Progenitor cell of endocrine pancreas (in vitro differentiated cells): ENCODE measurements around the gene CYTH4. TPM values are rescaled to one million over a fixed set of nuclear protein-coding genes. Genes with fewer than 3 reads are reported as not detected.

Experiments
- DNase-seq: peaks from one replicate; pipeline ENCODE4 v3.0.0; 2021; ENCODE audit warnings: low spot score; ENCODE audit not compliant: unreplicated experiment
- H3K27ac Mint-ChIP-seq: 2 replicates; pipeline ENCODE4 v1.8.0; 2021; ENCODE audit warnings: mild to moderate bottlenecking, moderate library complexity, mixed read lengths
- H3K27me3 Mint-ChIP-seq: 2 replicates; pipeline ENCODE4 v1.8.0; 2021; ENCODE audit warnings: mixed read lengths
- H3K36me3 Mint-ChIP-seq: 2 replicates; pipeline ENCODE4 v1.8.0; 2022; ENCODE audit warnings: mixed read lengths; ENCODE audit not compliant: insufficient read depth
- H3K4me1 Mint-ChIP-seq: 2 replicates; pipeline ENCODE4 v1.8.0; 2021; ENCODE audit warnings: low read depth, mixed read lengths
- H3K4me3 Mint-ChIP-seq: 2 replicates; pipeline ENCODE4 v1.8.0; 2021; ENCODE audit warnings: low read depth, mild to moderate bottlenecking, moderate library complexity, mixed read lengths
- H3K9me3 Mint-ChIP-seq: 2 replicates; pipeline ENCODE4 v1.8.0; 2021; ENCODE audit warnings: low read depth, mixed read lengths
- CTCF ChIP-seq: fragments of 200-600 bp; sonication (generic); IDR thresholded peaks from one replicate; pipeline ENCODE4 v1.5.0; 2021; ENCODE audit warnings: antibody characterized with exemption, mild to moderate bottlenecking; ENCODE audit not compliant: unreplicated experiment
- total RNA-seq: library from RNA; stranded (reverse); gene quantifications from 2 replicates; pipeline ENCODE4 v1.2.1, GENCODE V29; 2021

Gene CYTH4
- total RNA-seq, 1 donor from 2014 or later, result not detected

GRCh38 chr22:37289156-37289735 lies 6.9 kb downstream of the CYTH4 start:
- H3K9me3 Mint-ChIP-seq, result peaks cover 4% of the 10 kb centered on the region
- DNase-seq, result no peak
- peaks cover 37% of the 10 kb centered on the region for H3K27me3 Mint-ChIP-seq
- no peak overlapping the region for H3K27ac Mint-ChIP-seq
- no peaks in the 10 kb centered on the region for H3K36me3 Mint-ChIP-seq
- TF ChIP-seq CTCF, result no peak
- H3K4me1 Mint-ChIP-seq, result no peaks in the 10 kb centered on the region
- no peak overlapping the region for H3K4me3 Mint-ChIP-seq

- TF ChIP-seq CTCF, result no peak
- H3K27ac Mint-ChIP-seq, result no peak overlapping the region
- no peaks in the 10 kb centered on the region for H3K36me3 Mint-ChIP-seq
- peaks cover 34% of the 10 kb centered on the region for H3K27me3 Mint-ChIP-seq
- H3K4me3 Mint-ChIP-seq, result no peak overlapping the region
- no peaks in the 10 kb centered on the region for H3K4me1 Mint-ChIP-seq
- peaks cover 4% of the 10 kb centered on the region for H3K9me3 Mint-ChIP-seq
- DNase-seq, result no peak
These were observed 8.4 kb downstream of the CYTH4 start for GRCh38 chr22:37290737-37291136.

- TF ChIP-seq CTCF, result no peak
- Mint-ChIP-seq H3K36me3 (no peaks in the 10 kb centered on the region), H3K27me3 (peaks cover 26% of the 10 kb centered on the region), H3K4me3 (no peak overlapping the region), H3K27ac (no peak overlapping the region), H3K9me3 (peaks cover 4% of the 10 kb centered on the region), H3K4me1 (no peaks in the 10 kb centered on the region)
- DNase-seq, result no peak
These were observed 9.4 kb downstream of the CYTH4 start for GRCh38 chr22:37291559-37292298.

GRCh38 chr22:37292641-37293040 lies 10.3 kb downstream of the CYTH4 start:
- no peak overlapping the region for H3K27ac Mint-ChIP-seq
- no peak for DNase-seq
- H3K9me3 Mint-ChIP-seq, result peaks cover 4% of the 10 kb centered on the region
- TF ChIP-seq CTCF, result no peak
- H3K36me3 Mint-ChIP-seq, result no peaks in the 10 kb centered on the region
- H3K4me3 Mint-ChIP-seq, result no peak overlapping the region
- H3K27me3 Mint-ChIP-seq, result peaks cover 17% of the 10 kb centered on the region
- no peaks in the 10 kb centered on the region for H3K4me1 Mint-ChIP-seq

GRCh38 chr22:37293172-37293571 lies 10.9 kb downstream of the CYTH4 start:
- Mint-ChIP-seq H3K4me3 (no peak overlapping the region), H3K27me3 (peaks cover 19% of the 10 kb centered on the region), H3K4me1 (no peaks in the 10 kb centered on the region), H3K36me3 (no peaks in the 10 kb centered on the region), H3K9me3 (peaks cover 4% of the 10 kb centered on the region), H3K27ac (no peak overlapping the region)
- no peak for TF ChIP-seq CTCF
- DNase-seq, result no peak
